HG02798 (cell line): ENCODE data around the gene IP6K3.

ENCODE experiments used
- ATAC-seq: cut with Tn5 transposase; IDR thresholded peaks from one replicate; pipeline ENCODE4 v1.9.1; 2021; ENCODE audit warnings: mild to moderate bottlenecking; ENCODE audit not compliant: unreplicated experiment, poor library complexity

IP6K3 gene

GRCh38 chr6:33744001-33744848, 2.5 kb downstream of the IP6K3 start:
- ATAC-seq: no peak

- no peak for ATAC-seq
These were observed 3.9 kb downstream of the IP6K3 start for GRCh38 chr6:33742837-33743236.

- ATAC-seq: no peak
These were observed 4.6 kb downstream of the IP6K3 start for GRCh38 chr6:33742092-33742491.

- ATAC-seq: no peak
These were observed 5.9 kb downstream of the IP6K3 start for GRCh38 chr6:33740794-33741193.

- no peak for ATAC-seq
These were observed 6.5 kb downstream of the IP6K3 start for GRCh38 chr6:33740204-33740608.

- ATAC-seq: no peak
These were observed 7.1 kb downstream of the IP6K3 start for GRCh38 chr6:33739571-33739970.

- ATAC-seq: no peak
These were observed 7.8 kb downstream of the IP6K3 start for GRCh38 chr6:33738879-33739278.

GRCh38 chr6:33738153-33738552, 8.6 kb downstream of the IP6K3 start:
- ATAC-seq: no peak

GRCh38 chr6:33737267-33738026, 9.3 kb downstream of the IP6K3 start:
- ATAC-seq: no peak

- ATAC-seq: no peak
These were observed 11.5 kb downstream of the IP6K3 start for GRCh38 chr6:33735216-33735615.

- no peak for ATAC-seq
These were observed 13.0 kb downstream of the IP6K3 start for GRCh38 chr6:33733709-33734007.

- no peak for ATAC-seq
These were observed 13.6 kb downstream of the IP6K3 start for GRCh38 chr6:33732817-33733708.

GRCh38 chr6:33732385-33732784, 14.3 kb downstream of the IP6K3 start:
- ATAC-seq: no peak

- no peak for ATAC-seq
These were observed 14.9 kb downstream of the IP6K3 start for GRCh38 chr6:33731751-33732282.

- ATAC-seq: no peak
These were observed 15.7 kb downstream of the IP6K3 start for GRCh38 chr6:33731035-33731434.

- ATAC-seq: no peak
These were observed 16.1 kb downstream of the IP6K3 start for GRCh38 chr6:33730611-33731010.

- no peak for ATAC-seq
These were observed 17.6 kb downstream of the IP6K3 start for GRCh38 chr6:33729059-33729458.

GRCh38 chr6:33728438-33728837, 18.3 kb downstream of the IP6K3 start:
- ATAC-seq: no peak

- ATAC-seq: no peak
These were observed 18.8 kb downstream of the IP6K3 start for GRCh38 chr6:33727932-33728331.

- no peak for ATAC-seq
These were observed 19.6 kb downstream of the IP6K3 start for GRCh38 chr6:33727126-33727525.

- no peak for ATAC-seq
These were observed 20.0 kb downstream of the IP6K3 start for GRCh38 chr6:33726696-33727095.
